ENCODE measurements around the gene ABCG2.
A peak's percentile ranks its signal among the peaks of the same experiment; 100 is the strongest.

DNA sequence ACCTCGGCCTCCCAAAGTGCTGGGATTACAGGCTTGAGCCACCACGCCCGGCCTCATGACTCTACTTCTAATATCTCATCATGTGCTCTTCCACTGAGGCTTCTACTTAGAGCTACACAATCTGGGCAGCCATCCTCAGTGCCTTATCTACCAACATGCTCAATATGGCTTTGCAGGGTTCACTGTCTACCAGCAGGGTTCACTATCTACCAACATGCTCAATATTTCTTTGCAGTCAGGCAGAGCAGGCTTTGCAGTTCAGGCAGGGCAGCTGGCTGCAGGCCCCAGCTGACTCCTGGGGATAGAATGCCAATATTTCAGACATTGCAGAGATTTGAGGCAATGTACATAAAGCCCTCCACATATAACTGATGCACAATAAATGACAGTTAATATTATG lies 103.5 kb downstream of the ABCG2 start:
- TF ChIP-seq, protein P1, sequence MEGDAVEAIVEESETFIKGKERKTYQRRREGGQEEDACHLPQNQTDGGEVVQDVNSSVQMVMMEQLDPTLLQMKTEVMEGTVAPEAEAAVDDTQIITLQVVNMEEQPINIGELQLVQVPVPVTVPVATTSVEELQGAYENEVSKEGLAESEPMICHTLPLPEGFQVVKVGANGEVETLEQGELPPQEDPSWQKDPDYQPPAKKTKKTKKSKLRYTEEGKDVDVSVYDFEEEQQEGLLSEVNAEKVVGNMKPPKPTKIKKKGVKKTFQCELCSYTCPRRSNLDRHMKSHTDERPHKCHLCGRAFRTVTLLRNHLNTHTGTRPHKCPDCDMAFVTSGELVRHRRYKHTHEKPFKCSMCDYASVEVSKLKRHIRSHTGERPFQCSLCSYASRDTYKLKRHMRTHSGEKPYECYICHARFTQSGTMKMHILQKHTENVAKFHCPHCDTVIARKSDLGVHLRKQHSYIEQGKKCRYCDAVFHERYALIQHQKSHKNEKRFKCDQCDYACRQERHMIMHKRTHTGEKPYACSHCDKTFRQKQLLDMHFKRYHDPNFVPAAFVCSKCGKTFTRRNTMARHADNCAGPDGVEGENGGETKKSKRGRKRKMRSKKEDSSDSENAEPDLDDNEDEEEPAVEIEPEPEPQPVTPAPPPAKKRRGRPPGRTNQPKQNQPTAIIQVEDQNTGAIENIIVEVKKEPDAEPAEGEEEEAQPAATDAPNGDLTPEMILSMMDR (conservative IDR thresholded peaks at IDR 0.05; ENCODE audit: low read length): peak; percentile 57
- no peak for TF ChIP-seq EZH2phosphoT487 (IDR thresholded peaks at IDR 0.05; ENCODE audit: borderline replicate concordance)

Data from Loucy (cell line).